GM21737 (cell line): ENCODE data around the gene PLAAT4.
"Not testable (repeated sequence)": the region's sequence is repeated elsewhere in the genome, so short reads cannot be mapped to it uniquely, and the experiment has no call there.

Experiments used
- ATAC-seq: cut with Tn5 transposase; IDR thresholded peaks from one replicate; pipeline ENCODE4 v1.9.1; 2021; ENCODE audit warnings: mild to moderate bottlenecking, moderate library complexity; ENCODE audit not compliant: unreplicated experiment

The PLAAT4 gene

GRCh38 chr11:63537293-63538101 lies 889 bp downstream of the PLAAT4 start:
- no peak for ATAC-seq

DNA sequence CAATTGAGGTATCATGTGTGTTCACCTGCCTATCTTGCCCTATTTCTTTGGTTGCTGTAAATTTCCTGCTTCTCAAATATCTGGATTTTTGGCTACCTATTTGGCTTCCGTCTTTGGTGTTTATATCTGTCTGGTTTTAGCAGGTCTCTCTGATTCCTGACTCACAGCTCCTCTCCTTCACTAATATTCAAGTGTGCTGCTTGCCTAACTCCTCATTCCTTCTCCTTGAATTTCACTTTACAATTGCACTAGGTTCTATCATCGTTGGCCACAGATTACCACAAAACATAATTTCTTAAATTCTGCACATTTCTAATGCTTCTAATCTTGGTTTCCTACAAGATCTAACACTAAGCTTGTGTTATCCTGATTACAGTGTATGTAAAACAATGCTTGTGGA lies 5.9 kb downstream of the PLAAT4 start:
- not testable (repeated sequence) for ATAC-seq

DNA sequence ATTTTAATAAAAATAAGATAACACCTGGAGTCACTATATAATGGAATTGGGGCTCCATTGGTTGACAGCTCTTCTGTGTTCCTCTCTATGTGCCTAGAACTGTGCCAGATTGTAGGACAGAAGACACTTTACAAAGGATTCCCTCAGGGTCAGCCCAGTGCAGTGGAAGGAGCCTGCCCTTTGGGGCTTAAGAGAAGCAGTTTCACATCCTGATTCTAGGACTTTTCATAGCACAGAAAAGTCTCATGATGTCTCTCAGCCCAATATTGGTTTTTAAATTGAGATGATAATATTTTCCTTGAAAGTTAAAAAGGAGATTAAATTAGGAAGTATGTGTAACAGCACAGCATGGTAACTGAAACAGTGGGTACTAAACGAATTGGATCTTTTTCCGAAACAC lies 7.1 kb downstream of the PLAAT4 start:
- no peak for ATAC-seq

- no peak for ATAC-seq
Observed at GRCh38 chr11:63547061-63547460, 10.5 kb downstream of the PLAAT4 start.

GRCh38 chr11:63548178-63548577 lies 11.6 kb downstream of the PLAAT4 start:
- no peak for ATAC-seq

DNA sequence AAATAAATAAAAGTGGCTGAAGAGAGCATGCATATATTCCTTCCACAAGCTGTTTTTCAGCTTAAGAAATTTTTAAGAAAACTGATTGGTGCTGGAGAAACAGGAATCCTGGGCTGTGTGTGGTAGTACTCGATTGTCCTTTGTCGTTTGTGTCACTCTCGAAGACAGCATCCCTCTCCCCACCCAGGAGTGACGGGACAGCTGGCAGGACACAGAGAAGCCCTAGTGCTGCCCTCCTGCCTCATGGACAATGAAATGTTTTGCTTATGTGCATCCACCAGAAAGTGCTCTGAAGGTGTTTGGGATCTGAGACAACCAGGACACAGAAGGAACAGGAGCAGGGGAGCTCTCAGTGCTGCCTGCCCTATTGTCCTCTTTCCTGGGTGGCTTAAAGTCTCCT lies 12.8 kb downstream of the PLAAT4 start:
- ATAC-seq: no peak

GRCh38 chr11:63550156-63550700 lies 13.6 kb downstream of the PLAAT4 start:
- ATAC-seq: not testable (repeated sequence)

DNA sequence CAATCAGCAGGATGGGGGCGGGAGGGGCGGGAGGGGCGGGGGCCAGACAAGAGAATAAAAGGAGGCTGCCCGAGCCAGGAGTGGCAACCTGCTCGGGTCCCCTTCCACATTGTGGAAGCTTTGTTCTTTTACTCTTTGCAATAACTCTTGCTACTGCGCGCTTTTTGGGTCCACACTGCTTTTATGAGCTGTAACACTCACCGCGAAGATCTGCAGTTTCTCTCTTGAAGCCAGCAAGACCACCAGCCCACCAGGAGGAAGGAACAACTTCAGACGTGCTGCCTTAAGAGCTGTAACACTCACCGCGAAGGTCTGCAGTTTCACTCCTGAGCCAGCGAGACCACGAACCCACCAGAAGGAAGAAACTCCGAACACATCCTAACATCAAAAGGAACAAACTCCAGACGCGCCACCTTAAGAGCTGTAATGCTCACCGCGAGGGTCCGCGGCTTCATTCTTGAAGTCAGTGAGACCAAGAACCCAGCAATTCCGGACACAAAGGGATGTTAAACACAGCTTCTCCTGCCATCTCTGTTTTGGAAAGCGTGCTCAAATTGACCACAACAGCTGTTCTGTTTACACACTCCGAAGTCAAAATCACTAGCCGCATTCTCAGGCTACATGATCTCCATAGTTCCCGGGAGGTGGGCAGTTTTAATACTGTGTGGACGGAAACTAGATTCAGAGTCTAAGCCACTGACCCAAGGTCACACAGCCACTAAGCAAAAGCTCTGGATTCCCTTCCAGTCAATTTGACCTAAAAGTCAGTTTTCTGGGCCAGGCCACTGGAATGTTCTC lies 14.7 kb downstream of the PLAAT4 start:
- ATAC-seq: no peak

DNA sequence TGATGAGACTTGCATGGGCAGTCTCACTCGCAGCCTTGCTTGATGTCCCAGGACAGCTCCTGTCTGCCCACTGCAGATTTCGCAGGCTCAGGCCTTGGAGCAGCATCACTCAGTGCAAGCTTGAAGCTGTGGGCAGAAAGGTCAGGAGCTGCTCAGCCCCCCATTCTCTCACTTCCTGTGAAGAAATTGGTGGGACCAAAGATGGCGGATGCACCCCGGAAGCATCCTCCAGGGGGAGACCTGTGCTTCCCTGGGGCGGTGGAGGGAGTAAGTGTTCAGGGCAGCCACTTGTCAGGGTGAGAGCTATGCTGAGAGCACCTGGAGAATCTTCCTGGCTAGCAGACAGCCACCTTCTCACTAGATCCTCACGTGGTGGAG lies 15.3 kb downstream of the PLAAT4 start:
- ATAC-seq: no peak

DNA sequence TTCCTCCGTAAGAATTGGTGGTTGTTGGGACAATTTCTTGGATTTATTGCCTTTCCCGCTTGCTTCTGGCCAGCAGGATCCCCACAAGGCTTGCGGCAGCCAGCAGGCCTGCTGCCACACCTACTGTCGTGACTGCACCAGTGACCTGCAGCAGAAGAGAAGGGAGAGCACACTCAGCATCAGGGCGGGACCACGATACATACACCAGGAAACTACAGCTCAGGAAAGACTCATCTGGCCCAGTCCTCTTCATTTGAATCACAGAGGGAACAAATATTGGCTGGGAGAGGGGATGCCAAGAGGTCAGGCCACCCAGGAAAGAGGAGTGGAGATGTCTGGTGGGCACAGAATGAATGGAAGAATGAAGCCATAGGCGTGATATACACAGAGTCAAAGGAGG lies 16.3 kb downstream of the PLAAT4 start:
- ATAC-seq: no peak

- no peak for ATAC-seq
Observed at GRCh38 chr11:63553759-63554158, 17.2 kb downstream of the PLAAT4 start.

DNA sequence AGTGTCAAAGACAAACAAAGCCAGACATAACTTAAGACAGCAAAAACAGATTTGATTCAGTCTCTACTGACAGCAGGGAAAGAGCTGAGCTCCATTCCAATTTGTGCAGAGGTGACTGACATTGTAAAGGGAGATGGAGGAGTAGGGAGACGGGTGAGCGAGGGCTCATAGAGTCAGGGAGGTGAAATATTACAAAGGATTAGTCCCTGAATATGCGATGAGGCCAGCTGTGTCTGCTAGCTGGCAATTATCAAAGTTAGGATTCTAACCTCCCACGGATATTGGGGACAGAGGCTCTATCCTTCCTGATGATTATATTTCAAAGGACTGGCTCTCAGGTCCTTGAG lies 18.2 kb downstream of the PLAAT4 start:
- ATAC-seq: no peak

DNA sequence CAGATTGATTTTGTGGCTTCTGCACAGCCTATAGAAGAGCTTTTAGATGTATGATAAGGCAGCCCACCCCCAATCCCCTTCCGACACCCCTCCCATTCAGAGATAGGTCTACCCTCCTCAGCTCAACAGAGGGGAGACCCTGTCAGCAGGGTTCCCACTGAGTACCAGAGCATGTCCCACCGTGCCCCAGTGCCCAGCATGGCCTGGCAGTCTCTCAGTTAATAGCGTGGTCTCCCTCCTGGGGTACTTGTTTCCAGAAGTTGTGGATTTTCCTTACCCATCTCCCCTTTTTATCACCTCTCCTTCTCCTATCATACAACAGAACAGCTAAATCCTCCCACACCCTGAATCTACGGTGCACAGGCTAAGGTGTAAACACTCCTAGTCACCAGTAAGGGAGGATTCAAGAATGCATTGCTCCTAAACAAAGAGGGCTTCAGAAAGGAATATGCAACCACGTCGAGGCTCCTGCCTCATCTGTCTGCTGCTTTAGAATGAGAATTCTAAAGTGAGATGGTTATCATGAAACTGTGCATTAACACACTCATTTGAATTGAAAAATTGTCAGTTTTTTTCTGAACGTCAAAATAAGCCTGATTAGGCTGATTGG lies 19.9 kb downstream of the PLAAT4 start:
- no peak for ATAC-seq

GRCh38 chr11:63557570-63557969 lies 21.0 kb downstream of the PLAAT4 start:
- no peak for ATAC-seq

- no peak for ATAC-seq
Observed at GRCh38 chr11:63558459-63559157, 22.0 kb downstream of the PLAAT4 start.

DNA sequence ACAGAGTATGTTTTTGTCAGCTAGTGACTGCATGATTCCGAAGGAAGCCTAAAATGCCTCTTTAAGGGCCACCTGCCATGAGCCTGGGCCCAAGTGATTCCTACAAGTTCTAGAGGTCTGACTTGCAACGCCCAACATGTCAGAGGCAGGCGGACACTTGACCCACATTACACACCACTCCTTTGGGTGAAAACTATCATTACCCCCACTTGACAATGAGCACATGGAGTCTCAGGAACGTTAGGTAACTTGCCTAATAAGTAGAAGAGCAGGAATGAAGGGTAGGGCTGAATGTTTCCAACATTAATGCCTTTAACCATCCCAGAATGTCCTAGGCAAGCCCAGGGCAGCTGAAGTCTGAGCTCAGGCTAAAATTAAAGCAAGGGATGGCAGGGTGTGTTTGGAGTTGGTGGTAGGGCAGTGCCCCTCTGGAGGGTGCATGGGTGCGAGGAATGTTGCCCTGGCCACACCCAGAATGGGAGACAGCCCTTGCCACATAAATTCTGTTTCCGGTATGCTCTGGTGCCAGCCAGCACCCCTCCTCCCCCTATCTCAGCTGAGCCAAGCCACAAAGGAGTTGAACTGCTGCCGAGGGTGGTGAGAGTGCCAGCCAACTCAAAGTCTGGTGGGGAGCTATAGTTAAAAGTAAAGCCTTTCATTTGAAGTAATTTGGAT lies 24.0 kb downstream of the PLAAT4 start:
- ATAC-seq: no peak

DNA sequence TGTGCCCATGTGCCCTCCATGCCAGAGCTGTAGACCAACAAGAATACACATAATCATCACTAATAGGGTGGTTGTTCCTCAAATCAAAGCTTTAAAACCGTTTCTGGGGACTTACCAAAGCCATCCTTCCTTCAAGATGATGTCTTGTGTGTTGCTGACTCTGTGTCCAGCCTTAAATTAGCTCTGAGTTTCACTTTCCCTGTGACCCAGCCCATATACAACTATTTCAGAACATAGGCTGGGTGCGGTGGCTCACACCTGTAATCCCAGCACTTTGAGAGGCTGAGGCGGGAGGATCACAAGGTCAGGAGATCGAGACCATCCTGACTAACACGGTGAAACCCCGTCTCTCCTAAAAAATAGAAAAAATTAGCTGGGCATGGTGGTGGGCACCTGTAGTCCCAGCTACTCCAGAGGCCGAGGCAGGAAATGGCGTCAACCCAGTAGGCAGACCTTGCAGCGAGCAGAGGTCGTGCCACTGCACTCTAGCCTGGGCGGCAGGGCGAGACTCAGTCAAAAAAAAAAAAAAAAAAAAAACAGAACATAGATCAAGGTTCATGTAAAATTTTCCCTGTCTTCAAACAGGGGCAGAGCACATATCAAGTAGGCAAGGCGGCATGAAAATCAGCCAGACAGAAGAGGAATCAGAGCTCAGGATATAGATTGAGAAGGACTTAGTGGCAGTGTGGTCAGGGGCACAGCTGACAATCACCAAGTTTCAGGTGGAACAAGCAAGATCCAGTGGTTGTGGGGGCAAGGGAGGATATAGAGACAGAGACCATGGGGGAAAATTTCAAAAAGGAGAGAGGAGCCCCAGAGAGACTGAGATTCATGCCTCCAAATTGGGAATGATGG lies 26.8 kb downstream of the PLAAT4 start, which contains the start of gene PLAAT2:
Gene PLAAT2 (minus strand): TSS at position 179 of the 855 bp plus-strand sequence. CDS start 55 bp downstream, at position 124.
- ATAC-seq: no peak

DNA sequence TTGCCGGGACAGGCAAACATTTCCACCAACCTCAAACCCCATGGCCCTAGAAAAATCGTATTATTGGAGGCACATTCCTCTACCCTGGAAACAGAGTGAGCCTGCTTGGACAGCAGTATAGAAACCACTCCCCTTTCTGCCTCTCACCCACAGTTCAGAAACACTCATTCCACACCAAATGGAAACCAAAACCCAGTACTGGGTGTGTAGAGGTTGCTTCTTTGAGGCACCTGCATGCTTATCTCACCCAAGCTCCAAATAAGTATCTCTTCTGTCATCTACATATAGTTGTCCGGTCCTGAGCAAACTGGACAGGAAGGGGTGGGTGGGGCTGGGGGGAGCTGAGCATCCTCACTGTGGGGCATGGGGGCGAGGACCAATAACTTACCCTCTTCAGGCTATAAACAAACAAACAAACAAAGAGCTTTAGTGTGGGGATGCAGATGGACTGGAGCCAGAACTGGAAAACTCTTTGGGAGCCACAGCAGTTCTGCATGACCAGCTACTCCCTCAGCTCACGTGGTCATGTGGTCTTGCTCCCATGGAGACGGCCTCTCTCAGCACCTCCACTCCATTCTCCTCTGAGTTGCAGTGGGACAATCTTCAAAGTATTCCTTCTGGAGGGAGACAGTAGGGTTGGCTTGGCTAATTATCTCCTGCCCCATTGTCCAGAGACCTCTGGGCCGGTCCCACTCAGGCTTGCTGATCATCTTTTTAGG lies 27.6 kb downstream of the PLAAT4 start:
- ATAC-seq: peak; percentile 52
